GM18502 (cell line): ENCODE data around the gene SCN8A.

Source experiments
- ATAC-seq: cut with Tn5 transposase; IDR thresholded peaks from one replicate; pipeline ENCODE4 v1.9.1; 2021; ENCODE audit warnings: mild to moderate bottlenecking; ENCODE audit not compliant: unreplicated experiment, poor library complexity

The SCN8A gene

GRCh38 chr12:51806896-51807295 lies 215.9 kb downstream of the SCN8A start:
- no peak for ATAC-seq

GRCh38 chr12:51809193-51809592 lies 218.2 kb downstream of the SCN8A start:
- ATAC-seq: no peak

GRCh38 chr12:51811203-51812202 lies 220.5 kb downstream of the SCN8A start:
- ATAC-seq: no peak

- no peak for ATAC-seq
Observed at GRCh38 chr12:51812871-51813270, 221.8 kb downstream of the SCN8A start.

- ATAC-seq: no peak
Observed at GRCh38 chr12:51813931-51814310, 222.9 kb downstream of the SCN8A start.

GRCh38 chr12:51814311-51815088 lies 223.5 kb downstream of the SCN8A start:
- ATAC-seq: no peak

GRCh38 chr12:51815571-51815970 lies 224.5 kb downstream of the SCN8A start:
- no peak for ATAC-seq

- ATAC-seq: no peak
Observed at GRCh38 chr12:51817027-51817953, 226.3 kb downstream of the SCN8A start.

GRCh38 chr12:51818086-51818485 lies 227.1 kb downstream of the SCN8A start:
- no peak for ATAC-seq

GRCh38 chr12:51818566-51819300 lies 227.7 kb downstream of the SCN8A start:
- no peak for ATAC-seq

GRCh38 chr12:51819736-51820525 lies 228.9 kb downstream of the SCN8A start:
- ATAC-seq: no peak

- ATAC-seq: peak; percentile 44
Observed at GRCh38 chr12:51820526-51821439, 229.8 kb downstream of the SCN8A start.

- ATAC-seq: no peak
Observed at GRCh38 chr12:51821440-51822260, 230.6 kb downstream of the SCN8A start.

GRCh38 chr12:51822261-51822616 lies 231.2 kb downstream of the SCN8A start:
- no peak for ATAC-seq

- ATAC-seq: no peak
Observed at GRCh38 chr12:51822956-51823355, 231.9 kb downstream of the SCN8A start.

- no peak for ATAC-seq
Observed at GRCh38 chr12:51823875-51824565, 233.0 kb downstream of the SCN8A start.
